GM19023 (cell line): ENCODE measurements around the gene SPATA6L.

Source experiments
- ATAC-seq: cut with Tn5 transposase; IDR thresholded peaks from one replicate; pipeline ENCODE4 v1.9.1; 2021; ENCODE audit warnings: mild to moderate bottlenecking, moderate library complexity; ENCODE audit not compliant: unreplicated experiment

The SPATA6L gene, protein sequence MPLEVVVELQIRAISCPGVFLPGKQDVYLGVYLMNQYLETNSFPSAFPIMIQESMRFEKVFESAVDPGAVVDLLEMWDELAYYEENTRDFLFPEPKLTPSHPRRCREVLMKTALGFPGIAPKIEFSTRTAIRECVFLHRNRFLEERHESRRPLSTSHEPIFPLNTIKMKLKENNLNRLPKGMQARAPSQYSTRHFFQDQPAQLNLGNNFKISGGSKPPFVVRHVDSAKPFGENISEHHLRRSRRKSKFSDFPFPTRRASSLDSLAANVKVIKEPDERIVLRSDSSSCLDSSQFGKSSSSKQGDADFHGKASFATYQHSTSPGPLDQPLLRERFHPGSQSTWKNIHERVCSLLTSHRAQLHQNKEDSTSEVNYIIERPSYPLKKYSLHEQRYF

GRCh38 chr9:4666042-4666699, at the start of gene SPATA6L:
Gene SPATA6L (minus strand): TSS chr9:4666480. CDS start chr9:4666250, 230 bp downstream.
- ATAC-seq = no peak

- no peak for ATAC-seq
Observed at GRCh38 chr9:4714266-4715016, 48.2 kb upstream of the SPATA6L start.

DNA sequence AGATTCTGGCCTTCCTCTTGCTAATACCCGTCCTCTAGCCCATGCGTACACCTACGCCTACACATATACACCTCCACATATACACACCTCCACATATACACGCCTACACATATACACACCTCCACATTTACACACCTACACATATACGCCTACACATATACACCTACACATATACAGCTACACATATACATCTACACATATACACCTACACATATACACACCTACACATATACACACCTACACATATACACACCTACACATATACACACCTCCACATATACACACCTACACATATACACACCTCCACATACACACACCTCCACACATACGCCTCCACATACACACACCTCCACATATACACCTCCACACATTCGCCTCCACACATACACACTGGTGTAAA, 47.6 kb upstream of the SPATA6L start:
- no peak for ATAC-seq

- no peak for ATAC-seq
Observed at GRCh38 chr9:4709380-4709779, 43.1 kb upstream of the SPATA6L start.

DNA sequence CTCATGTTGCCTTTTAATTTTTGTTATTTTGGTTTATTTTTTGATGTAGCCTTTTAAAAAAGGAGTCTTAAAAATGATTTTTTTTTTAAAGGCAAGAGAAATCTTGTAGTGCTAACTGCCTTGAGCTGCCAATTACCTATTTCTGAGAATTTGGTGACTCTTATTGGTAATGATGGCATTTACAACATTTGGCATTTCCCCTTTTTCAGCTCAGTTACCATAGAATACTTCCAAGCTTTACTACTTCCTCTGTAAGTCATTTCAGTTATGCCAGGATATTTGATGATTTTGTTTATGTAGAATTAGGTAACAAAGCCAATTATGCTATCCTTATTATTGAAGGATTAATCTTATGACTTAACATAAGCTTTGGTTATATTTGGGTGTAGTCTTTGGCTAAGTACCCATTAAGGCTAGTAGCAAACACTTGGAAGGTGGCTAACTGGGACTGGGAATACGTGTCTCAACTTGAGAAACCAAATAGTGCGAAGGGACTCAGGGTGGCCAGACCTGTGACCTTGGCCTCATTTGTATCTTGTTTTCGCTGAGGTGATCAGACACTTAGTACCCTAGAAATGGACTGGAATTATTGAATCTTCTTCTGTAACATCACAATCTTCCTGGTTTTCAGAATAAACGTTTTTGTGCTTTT, 40.8 kb upstream of the SPATA6L start:
- no peak for ATAC-seq

- ATAC-seq = no peak
Observed at GRCh38 chr9:4706021-4706420, 39.7 kb upstream of the SPATA6L start.

DNA sequence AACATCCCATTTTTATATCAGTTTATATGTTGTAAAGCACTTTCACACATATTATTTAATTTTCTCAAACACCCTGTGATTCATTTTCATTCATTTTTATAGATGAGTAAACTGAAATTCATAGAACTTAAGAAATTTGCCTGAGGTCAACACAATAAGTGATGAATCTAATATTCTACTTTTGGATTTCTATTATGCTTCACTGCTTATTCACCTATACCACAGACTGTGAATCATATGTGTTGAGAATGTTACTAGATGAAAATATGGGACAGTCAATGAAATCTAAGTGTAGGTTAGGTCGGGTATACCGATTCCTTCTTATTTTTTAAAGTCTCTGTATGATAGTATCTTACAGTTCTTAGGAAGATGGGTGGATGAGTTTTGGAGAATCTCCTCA, 37.8 kb upstream of the SPATA6L start:
- ATAC-seq = no peak

- ATAC-seq = no peak
Observed at GRCh38 chr9:4701526-4701925, 35.2 kb upstream of the SPATA6L start.

DNA sequence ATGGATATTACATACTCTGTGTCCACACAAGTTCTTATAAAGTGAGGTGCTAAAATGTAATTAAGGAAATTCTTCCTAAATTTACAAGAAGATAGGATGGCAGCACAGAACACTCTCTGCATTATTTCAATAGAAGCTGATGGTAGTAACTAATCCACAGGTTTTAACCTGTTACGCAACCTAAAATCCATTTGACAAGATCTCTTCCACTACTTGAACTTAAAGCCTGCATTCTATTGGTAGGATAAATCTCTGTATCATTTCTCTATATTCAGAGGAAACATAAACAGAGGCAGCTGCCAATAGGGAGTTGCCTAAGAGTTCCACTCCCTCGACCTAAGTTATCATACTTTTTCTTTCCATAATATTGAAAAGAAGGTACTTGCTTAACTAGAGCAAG, 34.7 kb upstream of the SPATA6L start:
- ATAC-seq = no peak

GRCh38 chr9:4700091-4700490, 33.8 kb upstream of the SPATA6L start:
- ATAC-seq = no peak

GRCh38 chr9:4691795-4692194, 25.5 kb upstream of the SPATA6L start:
- ATAC-seq = no peak

DNA sequence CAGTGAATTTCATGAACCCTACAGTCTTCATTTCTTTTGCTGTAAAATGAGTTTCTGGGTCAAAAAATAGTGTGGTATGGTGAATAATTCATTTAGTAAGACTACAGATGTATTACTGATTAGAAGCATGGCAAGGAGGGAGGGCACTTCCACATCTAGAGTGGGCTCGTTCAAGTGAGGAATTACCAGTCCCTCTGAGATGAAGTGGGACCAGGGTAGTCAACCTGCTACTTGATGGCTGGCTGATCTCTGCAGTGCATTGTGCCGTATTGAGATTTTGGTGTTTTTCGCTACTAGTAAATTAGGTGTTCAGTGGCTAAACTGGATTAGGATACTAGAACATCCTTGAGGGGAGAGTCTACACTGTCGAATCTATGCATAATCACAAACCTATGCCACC, 23.9 kb upstream of the SPATA6L start:
- peak; percentile 68 for ATAC-seq

- ATAC-seq = peak; percentile 68
Observed at GRCh38 chr9:4689687-4690104, 23.4 kb upstream of the SPATA6L start.

DNA sequence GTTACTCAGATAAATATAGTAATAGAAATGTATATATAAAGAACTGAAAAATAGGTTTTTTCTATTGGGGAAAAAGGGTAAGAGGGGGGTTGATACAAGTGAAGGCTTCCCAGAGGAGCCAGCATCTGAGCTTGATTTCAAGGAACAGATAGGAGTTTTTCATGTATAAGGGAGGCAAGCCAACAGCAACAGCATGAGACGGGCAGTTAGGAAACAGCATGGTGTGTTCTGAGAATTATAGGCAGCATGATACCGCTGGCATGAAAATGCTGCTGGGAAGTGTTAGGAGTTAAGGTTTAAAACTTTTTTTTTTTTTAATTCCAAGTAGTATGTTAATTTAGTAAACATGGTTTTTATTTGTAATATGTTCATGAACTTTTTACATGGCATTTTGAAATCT, 22.7 kb upstream of the SPATA6L start:
- no peak for ATAC-seq

- ATAC-seq = no peak
Observed at GRCh38 chr9:4686584-4686983, 20.3 kb upstream of the SPATA6L start.

DNA sequence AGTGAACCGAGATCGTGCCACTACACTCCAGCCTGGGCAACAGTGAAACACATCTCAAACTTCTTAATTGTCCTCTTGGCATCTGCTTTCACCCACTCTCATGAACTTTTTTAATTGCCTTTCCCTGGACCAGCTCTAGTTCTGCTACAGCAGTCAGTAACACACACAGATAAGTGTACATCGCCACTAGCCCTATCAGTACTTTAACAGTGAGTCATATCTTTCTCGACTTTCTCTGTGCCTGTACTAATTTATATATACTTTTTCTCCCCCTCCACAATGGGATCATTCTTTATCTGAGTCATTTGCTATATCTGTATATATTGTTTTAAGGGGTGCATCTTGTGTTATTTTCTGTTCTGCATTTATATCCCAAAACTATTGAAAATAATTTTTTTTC, 19.8 kb upstream of the SPATA6L start:
- no peak for ATAC-seq

DNA sequence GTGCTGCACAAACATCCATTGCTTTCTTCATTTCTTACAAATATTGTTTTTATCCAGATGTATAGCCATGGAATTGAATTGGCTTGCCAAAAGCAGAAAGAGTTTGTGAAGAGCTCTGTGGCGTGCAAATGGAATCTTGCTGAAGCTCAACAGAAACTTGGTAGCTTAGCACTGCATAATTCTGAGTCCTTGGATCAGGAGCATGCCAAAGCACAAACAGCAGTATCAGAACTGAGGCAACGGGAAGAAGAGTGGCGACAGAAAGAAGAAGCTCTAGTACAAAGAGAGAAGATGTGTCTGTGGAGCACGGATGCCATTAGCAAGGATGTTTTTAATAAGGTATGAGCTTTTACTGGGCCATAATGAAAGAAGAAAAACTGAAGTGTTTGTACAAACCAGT, 18.5 kb upstream of the SPATA6L start:
- no peak for ATAC-seq

DNA sequence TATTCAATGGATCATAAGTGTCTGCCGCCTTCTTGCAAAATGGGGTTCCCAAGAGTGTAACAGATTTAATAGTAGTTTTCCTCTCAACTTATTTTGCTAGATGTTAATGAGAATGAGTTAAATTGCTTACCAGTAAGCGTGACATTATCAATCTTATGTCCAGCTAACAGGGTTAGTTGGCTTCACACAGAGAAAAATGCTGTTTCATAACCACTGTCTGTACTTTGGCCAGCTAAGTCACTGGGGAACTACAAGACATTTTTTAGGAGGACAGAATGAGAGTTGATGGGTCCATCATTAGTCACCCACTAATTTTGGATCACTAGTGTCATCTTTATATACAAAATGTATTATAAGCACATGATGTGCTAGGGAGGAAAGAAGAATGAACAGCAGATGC, 14.5 kb upstream of the SPATA6L start:
- no peak for ATAC-seq

- ATAC-seq = no peak
Observed at GRCh38 chr9:4680173-4680525, 13.9 kb upstream of the SPATA6L start.

DNA sequence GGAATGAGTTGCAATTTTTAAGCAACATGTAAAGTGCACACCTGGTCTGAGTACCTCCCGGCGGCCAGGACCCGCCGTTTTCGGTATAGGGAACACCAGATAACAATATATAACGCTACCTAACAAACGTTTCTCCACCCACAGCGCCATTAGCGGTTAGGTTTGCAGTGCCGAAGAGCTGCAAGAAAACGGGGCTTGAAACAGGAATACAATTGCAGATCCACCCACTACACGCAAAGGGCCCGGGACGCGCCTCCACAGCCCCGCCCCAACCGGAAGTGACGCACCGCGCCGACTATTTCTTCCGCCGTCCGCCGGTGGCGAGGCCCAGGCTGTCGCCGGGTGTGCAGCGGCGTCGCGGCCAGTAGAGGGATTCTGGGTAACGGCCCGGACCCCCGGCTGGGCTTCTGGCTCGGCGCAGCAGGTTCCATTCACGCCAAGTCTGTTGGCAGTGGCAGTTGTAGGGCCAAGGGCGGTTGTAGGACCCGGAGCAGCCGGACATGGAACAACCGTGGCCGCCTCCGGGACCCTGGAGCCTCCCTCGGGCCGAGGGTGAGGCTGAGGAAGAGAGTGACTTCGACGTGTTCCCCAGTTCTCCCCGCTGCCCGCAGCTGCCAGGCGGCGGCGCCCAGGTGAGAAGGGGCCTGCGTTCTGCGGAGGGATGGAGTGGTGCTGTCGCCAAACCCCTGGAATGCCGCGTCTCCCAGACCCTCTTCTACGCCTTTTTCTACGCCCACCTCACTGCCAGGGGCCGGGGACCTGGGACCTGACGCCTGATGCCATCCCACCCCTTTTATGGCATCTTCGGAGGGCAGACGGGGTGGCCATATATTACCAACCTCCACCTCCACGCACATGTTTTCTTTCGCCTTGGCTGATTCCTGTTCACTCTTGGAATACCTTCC, 13.2 kb upstream of the SPATA6L start, which contains the start of gene CDC37L1:
Gene CDC37L1, plus strand, starts transcription at position 302 of the 905 bp plus-strand sequence. Its CDS starts 199 bp downstream, at position 501.
- peak; percentile 95 for ATAC-seq
